ENCODE data around the gene KIF4B. TPM values are rescaled to one million over a fixed set of nuclear protein-coding genes. Genes with fewer than 3 reads are reported as not detected.

Gene KIF4B
- total RNA-seq, 4 donors from 2014 or later = 0.07 TPM; not detected in 3

DNA sequence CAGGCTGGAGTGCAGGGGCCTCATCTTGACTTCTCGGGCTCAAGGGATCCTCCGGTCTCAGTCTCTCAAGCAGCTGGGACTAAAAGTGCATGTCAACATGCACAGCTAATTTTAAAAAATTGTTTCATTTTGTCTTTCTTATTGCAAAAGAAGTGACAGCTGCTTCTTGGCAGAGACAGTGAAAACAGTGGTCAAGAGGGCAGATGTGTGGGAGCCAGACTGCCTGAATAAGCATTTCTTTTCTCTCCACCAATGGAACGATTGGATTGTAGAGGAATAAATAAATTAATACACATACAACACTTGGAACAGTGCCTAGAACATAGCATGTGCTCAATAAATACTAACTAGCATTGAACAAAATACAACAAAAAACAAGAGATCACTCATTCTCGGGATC, 27.4 kb upstream of the KIF4B start:
- no peak for DNase-seq
- H3K4me1 ChIP-seq = no peaks in the 10 kb centered on the region
- H3K36me3 ChIP-seq = no peaks in the 10 kb centered on the region
- TF ChIP-seq, protein P1, sequence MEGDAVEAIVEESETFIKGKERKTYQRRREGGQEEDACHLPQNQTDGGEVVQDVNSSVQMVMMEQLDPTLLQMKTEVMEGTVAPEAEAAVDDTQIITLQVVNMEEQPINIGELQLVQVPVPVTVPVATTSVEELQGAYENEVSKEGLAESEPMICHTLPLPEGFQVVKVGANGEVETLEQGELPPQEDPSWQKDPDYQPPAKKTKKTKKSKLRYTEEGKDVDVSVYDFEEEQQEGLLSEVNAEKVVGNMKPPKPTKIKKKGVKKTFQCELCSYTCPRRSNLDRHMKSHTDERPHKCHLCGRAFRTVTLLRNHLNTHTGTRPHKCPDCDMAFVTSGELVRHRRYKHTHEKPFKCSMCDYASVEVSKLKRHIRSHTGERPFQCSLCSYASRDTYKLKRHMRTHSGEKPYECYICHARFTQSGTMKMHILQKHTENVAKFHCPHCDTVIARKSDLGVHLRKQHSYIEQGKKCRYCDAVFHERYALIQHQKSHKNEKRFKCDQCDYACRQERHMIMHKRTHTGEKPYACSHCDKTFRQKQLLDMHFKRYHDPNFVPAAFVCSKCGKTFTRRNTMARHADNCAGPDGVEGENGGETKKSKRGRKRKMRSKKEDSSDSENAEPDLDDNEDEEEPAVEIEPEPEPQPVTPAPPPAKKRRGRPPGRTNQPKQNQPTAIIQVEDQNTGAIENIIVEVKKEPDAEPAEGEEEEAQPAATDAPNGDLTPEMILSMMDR (IDR thresholded peaks at IDR 0.05) = no peak
- no peak for TF ChIP-seq POLR2A (IDR thresholded peaks at IDR 0.05)
- intact Hi-C loops (cut with DNase I; ENCODE audit: low total_unique reads) = no loop called here
- no peaks in the 10 kb centered on the region for H3K9me3 ChIP-seq
- H3K27me3 ChIP-seq = no peaks in the 10 kb centered on the region
- no peak overlapping the region for H3K27ac ChIP-seq
- no peak overlapping the region for H3K4me3 ChIP-seq

GRCh38 chr5:154989626-154990025, 23.9 kb upstream of the KIF4B start:
- Histone ChIP-seq H3K27ac (no peak overlapping the region), H3K4me3 (no peak overlapping the region), H3K27me3 (no peaks in the 10 kb centered on the region), H3K4me1 (no peaks in the 10 kb centered on the region), H3K9me3 (no peaks in the 10 kb centered on the region), H3K36me3 (no peaks in the 10 kb centered on the region)
- intact Hi-C loops (cut with DNase I; ENCODE audit: low total_unique reads) = no loop called here
- DNase-seq = no peak
- no peak for TF ChIP-seq POLR2A (IDR thresholded peaks at IDR 0.05)
- TF ChIP-seq, protein P1 (IDR thresholded peaks at IDR 0.05) = no peak

GRCh38 chr5:154993461-154993860, 20.1 kb upstream of the KIF4B start:
- intact Hi-C loops (cut with DNase I; ENCODE audit: low total_unique reads) = no loop called here
- Histone ChIP-seq H3K4me3 (no peak overlapping the region), H3K27ac (no peak overlapping the region), H3K9me3 (no peaks in the 10 kb centered on the region), H3K36me3 (no peaks in the 10 kb centered on the region), H3K27me3 (no peaks in the 10 kb centered on the region), H3K4me1 (no peaks in the 10 kb centered on the region)
- TF ChIP-seq, protein P1 (IDR thresholded peaks at IDR 0.05) = no peak
- no peak for TF ChIP-seq POLR2A (IDR thresholded peaks at IDR 0.05)
- no peak for DNase-seq

- no peak overlapping the region for H3K4me3 ChIP-seq
- H3K9me3 ChIP-seq = no peaks in the 10 kb centered on the region
- intact Hi-C loops (cut with DNase I; ENCODE audit: low total_unique reads) = no loop called here
- TF ChIP-seq POLR2A (IDR thresholded peaks at IDR 0.05) = no peak
- TF ChIP-seq, protein P1 (IDR thresholded peaks at IDR 0.05) = no peak
- H3K36me3 ChIP-seq = no peaks in the 10 kb centered on the region
- H3K27ac ChIP-seq = no peak overlapping the region
- no peak for DNase-seq
- H3K27me3 ChIP-seq = no peaks in the 10 kb centered on the region
- no peaks in the 10 kb centered on the region for H3K4me1 ChIP-seq
Measured at GRCh38 chr5:154995679-154996078, 17.9 kb upstream of the KIF4B start.

DNA sequence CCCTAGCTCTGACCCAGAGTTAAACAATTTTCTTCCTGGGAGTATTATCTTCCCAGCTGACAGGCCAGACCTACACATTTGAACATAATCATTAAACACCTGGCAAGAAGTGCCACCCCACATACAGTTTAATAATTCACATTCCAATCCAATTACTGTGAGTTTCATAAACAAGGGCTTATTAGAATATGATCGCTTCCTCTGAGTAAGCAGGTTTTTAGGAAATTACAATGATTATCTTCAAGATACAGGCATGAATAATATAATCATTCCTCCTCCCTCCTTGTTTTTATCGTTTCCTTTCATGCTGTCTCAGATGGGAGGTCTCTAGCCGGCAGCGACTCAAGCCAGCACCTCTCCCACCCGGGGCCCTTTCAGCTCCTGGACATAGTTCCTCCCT, 15.8 kb upstream of the KIF4B start:
- DNase-seq = no peak
- H3K4me3 ChIP-seq = no peak overlapping the region
- no peaks in the 10 kb centered on the region for H3K9me3 ChIP-seq
- no peaks in the 10 kb centered on the region for H3K27me3 ChIP-seq
- intact Hi-C loops (cut with DNase I; ENCODE audit: low total_unique reads) = no loop called here
- TF ChIP-seq, protein P1 (IDR thresholded peaks at IDR 0.05) = no peak
- no peak for TF ChIP-seq POLR2A (IDR thresholded peaks at IDR 0.05)
- no peak overlapping the region for H3K27ac ChIP-seq
- H3K36me3 ChIP-seq = no peaks in the 10 kb centered on the region
- H3K4me1 ChIP-seq = no peaks in the 10 kb centered on the region
